CD4-positive, alpha-beta T cell treated with Interleukin-17A for 4 hours (primary cell): ENCODE measurements around the gene SPINK14.
A peak's percentile ranks its signal among the peaks of the same experiment; 100 is the strongest.

Experiments used
- DNase-seq: peaks from one replicate; pipeline ENCODE4 v3.0.0-alpha.2; 2020; ENCODE audit warnings: mixed read lengths

The SPINK14 gene, protein sequence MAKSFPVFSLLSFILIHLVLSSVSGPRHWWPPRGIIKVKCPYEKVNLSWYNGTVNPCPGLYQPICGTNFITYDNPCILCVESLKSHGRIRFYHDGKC

DNA sequence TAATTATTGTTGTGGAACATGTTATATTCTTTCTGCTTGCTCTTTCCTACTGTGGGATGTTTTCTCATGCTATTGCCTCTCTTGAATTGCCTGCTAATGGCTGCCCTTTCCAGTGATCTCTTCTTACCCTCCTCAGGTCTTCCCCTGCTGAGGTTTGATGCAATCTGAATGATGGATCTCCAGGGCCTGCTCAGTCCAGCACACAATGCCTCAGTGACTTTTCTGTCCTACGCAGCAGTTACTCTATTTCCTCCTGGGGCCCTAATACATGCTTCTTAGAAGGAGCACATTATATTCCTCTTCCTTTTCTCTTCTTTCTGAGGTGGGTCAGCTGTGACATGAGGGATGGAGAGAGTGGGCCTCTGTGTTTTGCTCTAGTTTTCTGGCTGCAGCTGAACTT is at the start of gene SPINK14:
Gene SPINK14 (plus strand): TSS at position 301 of the 400 bp plus-strand sequence. CDS start 1,187 bp downstream, outside the sequence.
- DNase-seq: no peak

DNA sequence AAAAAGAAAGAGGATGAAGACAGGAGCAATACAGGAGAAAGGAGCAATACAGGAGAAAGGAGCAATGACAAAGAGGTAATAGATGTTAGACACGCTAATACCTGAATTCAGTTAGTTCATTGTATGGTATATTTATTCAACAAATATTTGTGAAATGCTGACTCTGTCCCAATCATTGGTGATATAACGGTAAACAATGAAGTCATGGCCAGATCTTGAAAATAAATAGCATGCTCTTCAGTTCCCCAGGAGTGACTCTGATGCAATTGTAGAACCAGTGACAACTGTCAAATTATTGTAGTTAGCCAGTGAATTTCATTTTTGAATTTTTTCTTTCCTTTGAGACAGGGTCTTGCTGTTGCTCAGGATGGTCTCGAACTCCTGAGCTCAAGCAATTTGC is 48.0 kb upstream of the SPINK14 start:
- DNase-seq: no peak

DNA sequence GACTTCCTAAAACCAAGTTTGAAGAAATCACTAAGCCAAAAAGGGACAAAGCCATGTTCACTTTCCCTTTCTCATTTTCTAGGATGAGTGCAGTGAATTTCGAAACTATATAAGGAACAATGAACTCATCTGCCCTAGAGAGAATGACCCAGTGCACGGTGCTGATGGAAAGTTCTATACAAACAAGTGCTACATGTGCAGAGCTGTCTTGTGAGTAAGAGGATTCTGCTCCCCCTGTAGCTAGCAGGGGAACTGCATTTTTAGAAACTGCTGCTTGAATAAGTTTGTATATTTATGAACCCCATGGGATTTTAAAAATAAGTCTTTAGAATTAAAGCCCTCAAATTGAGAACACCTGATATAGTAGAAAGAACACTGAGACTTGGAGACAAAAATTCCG is 42.7 kb upstream of the SPINK14 start:
- no peak for DNase-seq

DNA sequence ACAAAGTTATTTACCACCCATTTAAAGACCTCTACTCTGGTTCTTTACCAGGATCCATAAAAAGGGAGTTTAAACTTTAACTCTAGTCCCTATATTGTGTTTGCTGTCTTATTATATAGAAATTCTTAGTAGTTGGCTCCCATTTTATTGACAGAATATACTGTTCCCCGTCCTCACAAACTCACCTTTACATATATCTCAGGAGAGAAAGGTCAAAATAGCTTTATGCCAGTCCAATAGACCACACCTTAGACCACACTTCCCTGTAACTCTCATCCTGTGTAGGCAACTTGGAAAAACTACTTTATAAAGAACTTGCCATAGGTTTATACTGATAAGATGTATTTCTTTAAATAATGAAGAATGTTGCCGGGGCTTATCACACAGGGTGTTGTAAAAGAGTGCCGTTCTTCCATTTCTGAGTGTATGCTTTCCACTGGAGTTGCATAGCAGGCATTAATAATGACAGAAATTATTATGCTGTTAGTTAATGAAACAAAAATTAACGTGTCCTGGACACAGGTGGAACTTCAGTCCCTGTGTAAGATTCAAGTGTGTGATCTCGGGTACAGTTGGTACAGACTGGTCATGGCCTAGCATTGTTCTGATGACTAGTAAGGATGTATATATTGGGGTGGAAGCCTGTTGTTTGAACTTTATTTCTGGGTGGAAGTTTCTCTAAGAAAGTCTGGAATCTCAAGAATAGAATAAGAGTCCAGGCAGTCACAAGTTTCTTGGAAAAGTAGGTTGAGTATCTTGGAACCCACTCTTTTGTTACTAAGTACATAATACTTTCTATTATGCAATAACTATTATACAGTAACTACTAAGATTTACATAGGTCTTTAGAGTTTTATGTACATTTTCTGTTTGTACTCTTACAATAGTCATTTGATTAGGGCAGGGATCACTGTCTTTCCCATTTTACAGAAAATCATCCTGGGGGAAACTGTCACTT is 33.0 kb upstream of the SPINK14 start:
- DNase-seq: no peak

DNA sequence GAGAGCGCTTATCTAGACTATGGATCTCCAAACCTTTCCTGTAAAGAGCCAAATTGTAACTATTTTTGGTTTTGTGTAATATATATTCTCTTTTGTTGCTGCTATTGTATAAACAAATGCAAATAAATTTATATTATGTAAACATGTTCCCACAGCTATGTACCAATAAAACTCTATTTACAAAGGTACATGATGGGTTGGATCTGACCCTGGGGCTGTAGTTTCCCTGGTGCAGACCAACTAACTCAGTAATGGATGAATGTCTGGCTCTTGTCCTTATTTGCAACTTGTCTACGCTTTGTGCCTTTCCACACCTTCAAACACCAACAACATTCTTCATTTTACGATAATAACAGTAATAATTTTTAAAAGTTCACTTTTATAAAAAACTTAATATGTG is 27.5 kb upstream of the SPINK14 start:
- no peak for DNase-seq

DNA sequence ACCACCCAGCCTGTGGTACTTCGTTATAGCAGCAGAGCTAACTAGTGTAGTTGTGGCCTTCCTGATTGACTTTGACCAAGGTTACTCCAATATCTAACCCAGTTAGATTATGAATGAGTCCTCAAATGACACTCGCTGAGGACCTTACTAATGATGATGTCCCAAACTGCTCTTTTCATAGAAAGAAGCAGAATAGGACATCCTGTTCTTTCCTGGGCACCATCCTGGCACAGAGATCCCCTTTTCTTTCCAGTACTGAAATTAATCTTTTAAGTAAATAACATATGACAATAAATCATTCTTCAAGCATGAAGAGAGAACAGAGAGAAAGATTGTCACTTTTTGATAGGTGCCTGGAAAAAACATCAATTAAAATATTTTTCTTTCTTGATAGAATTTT is 26.7 kb upstream of the SPINK14 start:
- DNase-seq: no peak

DNA sequence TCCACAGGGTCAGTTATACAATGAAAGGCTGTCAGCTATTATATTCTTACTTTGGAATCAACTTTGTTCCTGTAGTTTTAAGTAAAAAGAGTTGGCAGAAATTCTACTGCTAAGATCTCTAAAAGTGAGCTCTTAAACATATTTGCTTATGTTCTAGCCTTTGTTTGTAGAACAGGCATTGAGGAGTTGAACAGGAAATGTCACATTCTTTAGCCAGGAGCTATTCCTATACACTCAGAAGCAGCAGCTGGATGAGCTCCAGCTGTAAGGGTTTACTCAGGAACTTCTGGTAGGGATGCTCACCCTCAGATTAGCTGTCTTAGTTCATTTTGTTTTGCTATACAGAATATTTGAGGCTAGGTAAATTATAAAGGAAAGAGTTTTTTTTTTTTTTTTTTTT is 22.4 kb upstream of the SPINK14 start:
- no peak for DNase-seq

DNA sequence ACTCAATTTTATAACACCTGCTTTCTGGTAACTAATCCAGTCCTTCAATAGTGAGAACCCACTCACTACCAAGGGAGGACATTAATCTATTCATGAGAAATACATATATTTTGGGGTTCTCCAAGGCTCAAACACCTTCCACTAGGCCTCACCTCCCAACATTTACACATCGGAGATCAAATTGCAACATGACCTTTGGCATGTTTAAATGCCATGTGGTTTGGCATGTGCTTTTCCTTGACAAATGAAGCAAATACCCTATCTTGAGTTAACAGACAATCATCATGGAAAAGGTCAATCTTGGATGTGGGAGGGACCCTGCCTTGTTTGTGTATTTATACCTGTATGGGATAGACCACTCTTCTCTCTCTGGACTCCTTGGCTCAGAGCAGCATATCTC is 21.9 kb upstream of the SPINK14 start:
- DNase-seq: no peak

DNA sequence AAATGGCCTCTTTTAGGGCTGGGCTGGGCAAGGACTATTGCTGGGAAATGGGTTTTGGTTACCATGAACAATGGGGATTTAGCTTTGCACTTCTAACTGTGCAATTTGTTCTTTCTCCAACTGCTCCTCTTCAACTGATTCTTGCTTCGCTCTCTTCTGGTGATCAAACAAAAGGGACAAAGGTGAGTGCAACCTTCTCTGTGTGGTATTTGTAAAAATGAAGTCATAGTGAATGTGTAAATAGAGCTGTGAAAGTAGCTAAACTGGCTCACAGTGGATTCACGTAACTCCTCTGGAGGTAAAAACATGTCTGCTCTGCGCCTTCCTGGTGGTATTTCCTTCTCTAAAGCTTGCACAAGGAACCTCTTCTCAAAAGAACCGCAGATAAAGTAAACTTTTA is 20.9 kb upstream of the SPINK14 start:
- DNase-seq: no peak

DNA sequence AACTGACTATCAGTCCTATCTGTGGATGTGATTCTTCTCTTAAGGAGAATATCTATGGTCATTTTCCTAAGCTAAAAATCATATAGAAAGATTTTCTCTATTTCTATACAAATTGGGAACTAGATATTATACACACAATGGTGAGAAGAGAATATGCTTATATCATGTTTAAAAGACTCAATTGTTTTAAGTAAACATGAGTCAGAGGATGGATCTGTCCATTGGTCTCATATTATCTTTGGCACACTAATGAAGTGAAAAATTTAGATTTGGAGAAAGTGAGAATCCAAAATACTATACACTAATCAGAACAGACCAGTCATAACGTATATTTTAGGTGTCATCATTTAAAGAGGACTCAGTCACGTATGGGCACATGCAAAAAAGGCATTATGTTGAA is 16.5 kb upstream of the SPINK14 start:
- no peak for DNase-seq

DNA sequence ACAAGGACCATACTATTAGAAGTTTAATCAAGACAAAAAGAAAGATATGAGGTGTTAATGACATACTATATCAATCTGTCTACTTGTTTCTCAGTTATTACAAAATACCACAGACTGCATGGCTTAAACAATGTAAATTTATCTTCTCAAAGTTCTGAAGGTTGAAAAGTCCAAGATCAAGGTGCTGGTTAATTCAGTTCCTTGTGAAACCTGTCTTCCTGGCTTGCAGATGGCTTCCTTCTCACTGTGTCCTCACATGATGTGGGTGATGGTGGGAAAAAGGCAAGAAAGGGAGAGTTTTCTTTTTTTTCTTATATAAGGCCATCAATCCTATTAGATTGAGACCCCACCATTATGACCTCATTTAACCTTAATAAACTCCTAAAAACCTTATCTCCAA is 15.6 kb upstream of the SPINK14 start:
- no peak for DNase-seq

DNA sequence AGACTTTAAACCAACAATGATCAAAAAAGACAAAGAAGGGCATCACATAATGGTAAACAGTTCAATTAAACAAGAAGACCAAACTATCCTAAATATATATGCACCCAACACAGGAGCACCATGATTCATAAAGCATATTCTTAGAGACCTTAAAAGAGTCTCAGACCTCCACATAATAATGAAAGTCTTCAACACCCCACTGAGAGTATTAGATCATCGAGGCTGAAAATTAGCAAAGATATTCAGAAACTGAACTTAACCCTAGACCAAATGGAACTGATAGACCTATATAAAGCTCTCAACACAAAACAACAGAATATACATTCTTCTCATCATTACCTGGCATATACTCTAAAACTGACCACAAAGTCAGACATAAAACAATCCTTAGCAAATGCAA is 11.7 kb upstream of the SPINK14 start:
- no peak for DNase-seq

DNA sequence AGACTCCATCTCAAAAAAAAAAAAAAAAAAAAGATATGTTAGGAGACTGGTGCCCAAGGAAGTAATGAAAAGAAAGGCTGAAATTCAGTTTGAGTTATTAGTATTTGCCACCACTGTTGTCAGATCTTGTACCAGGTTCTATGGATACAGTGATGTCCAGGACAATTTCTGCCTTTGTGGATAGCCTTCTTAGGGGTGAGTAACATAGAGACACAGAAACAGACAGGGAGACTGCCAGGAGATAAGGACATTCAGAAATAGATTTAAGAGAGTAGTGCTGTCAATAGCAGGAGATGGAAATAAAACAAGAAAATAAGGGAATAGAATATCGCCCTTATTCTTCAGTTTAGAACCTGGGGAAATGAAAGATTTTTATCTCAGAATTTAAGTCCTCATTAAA is 6.3 kb upstream of the SPINK14 start:
- DNase-seq: no peak

DNA sequence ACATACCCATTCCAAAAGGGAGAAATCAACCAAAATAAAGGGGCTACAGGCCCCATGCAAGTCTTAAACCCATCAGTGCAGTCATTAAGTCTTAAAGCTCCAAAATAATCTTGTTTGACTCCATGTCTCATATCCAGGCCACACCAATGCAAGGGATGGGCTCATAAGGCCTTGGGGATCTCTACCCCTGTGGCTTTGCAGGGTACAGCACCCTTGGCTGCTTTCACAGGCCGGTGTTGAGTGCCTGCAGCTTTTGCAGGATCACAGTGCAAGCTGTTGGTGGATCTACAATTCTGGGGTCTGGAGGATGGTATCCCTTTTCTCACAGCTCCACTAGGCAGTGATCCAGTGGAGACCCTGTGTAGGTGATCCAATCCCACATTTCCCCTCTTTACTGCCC is 5.0 kb upstream of the SPINK14 start:
- no peak for DNase-seq

DNA sequence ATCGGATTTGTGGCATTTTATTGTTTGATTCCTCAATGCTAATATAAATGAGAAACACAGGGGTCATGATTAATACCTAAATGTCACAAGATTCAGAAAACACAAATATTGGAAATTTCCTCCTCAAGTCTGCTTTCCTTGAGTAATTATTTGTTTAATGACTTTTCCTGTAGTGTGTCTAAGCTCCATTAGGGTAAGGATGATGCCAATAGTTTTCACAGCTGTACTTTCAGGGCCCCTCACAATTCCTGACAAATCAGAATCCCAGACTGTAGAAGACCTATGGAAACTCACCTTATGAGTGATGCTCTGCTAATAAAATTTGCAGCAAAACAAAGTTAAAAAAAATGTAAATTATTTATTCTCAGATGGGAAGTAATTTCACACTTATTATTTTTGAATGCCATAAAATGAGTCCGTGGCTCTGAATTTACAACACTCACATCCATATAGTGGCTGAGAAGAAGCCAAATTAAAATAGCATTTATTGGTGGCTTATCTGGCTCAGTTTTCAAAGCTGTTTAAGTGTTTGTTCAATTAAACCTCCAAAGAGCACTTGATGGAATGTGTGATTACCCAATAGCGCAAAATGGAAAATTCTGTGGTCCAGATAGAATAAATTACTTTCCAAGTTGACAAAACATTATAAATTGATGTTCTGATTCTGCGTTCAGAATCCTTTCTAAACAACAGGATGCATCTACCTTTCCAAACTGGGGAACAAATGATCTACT is 1.6 kb upstream of the SPINK14 start:
- DNase-seq: no peak

DNA sequence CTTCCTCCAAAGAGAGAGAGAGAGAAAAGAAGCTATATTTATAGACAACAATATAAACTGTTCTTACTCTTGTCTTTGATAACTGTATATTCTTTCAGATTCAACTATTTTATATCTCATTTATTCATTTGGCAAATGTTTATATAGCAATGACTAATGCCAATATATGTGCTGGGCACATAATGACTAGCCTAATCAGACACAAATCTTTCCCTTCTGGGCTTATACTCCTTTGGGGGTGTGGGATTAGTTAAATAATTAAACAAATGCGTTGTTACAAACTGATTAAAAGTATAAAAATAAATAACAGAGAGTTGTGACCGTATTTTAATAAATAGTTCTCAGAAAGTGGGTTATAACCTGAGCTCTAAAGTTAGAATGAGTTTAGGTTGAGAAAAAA is 4.0 kb downstream of the SPINK14 start:
- DNase-seq: no peak

DNA sequence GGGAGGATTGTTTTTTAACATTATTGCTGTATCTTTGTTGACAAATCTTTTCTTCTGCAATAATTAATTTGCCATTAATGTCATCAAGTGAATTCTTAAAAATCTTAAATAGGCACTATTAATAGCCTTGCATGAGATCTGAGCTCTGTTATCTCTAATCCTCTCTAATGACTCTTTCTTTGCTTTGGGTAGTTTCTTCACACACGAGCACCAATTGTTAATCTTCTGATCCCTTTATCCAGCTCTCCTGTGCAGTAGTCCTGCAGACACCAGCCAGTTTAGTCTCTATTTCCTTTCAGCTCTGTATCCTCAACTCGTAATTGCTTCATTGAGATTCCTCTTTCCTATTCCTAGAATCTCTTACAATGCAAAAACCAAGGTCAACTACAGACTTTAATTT is 8.1 kb downstream of the SPINK14 start:
- DNase-seq: no peak

DNA sequence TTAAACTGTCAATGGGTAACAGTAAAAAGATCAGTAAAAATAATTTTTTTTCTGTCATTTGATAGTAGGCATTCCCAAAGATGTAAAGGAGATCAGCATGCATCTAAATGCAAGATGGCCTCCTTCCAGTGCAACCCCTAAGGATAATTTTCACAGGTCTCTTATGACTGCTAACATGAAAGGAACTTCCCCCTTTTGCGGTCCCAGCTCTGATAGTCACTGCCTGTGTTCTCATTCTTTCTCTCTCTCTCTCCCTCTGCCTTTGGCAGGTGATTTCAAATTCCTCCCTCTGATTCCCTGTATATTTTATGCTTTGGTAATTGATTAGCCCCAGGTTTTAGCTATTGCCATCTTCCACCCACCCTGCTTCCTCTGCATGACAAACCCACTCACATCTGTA is 8.9 kb downstream of the SPINK14 start:
- no peak for DNase-seq

DNA sequence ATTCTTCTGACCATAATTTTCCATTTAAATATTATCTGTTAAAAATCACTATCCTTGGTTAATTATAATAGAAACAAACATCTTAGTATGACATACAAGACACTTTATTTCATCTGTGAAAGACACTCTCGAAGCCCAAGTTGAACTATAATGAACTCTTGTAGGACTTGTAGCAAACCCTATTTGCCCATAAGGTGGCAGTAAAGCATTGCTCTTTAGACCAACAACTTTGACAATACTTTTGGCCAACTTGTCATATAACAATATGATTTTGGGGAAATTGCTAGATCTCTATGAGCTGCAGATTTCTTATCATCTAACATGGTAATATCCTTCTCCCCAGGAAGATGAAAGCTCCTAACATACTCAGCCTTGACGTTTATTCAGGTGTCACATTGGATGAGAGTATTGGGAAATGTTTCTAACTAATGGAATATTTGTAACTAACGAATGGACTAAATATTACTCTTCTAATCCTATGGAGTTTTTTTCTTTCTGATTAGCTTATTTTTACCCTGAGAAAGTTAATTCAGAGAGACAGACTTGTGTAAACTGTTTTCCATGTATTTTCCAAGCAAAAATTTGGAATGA is 11.0 kb downstream of the SPINK14 start:
- DNase-seq: peak; percentile 6

DNA sequence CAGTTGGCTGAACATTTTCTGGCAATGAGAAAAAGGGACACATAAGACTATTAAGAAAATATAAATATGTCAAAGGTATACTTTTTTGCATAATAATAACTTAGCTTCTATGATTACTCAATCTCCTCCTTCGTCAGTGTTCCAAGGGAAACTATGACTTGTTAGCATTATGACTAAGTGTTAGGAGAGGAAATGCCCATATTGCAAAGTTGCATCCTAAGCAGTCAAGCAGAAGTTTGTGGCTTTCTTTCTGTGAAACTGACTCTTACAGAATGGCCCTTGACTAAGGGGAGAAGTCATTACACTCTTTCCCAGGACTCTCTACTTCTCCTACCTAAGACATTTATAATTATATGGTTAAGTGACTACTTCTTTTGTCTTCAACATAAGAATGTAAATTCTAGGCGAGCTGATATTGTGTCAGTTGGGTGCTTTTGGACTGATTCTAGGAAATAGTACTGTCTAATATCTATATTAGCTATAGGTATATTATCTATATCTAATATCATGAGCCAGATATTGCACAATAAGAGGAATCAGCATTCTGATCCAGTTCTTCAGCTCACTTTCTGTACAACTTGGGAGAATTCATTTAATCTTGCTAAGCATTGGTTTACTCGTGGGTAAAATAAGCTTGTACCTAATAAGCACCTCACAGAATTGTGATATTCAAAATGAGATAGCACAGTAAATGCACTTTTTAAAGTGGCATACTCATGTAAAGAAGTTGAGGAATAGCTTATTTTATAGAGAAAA is 18.1 kb downstream of the SPINK14 start:
- DNase-seq: no peak

DNA sequence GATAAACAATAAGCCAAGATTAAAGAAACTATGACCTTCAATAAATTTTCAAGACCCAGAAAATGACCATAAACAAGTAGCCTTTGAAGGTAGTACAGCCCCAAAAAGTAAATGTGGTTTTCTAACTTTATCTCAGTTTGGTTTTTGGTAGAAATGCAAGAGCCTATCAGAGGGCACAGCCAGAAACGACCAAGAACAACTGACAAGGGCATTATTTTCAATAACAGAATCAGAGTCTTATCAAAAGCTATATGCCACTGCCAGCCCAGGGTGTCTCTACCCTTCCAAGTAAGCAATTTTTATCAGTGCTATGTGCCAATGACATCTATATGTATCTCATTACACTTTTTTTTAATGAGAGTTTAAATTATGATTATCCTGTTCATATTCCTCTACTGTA is 22.7 kb downstream of the SPINK14 start:
- DNase-seq: no peak

DNA sequence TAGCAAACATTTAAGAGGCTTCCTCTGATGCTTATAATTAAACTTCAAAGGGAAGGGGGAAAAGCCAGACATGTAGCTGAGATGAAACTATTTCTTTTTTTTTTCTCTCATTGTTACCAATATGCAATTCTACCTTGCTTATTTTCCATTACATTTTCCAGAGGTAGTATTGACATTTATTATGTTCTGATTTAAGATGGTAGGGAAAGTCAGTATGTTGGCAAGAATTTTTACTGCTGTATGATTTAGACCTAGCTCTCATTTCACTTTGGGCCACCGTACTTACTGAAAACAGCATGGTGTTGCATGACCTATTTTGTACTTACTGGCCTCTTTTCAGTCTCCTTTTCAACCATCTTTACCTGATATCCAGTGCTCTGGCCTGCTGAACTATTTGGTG is 24.9 kb downstream of the SPINK14 start:
- DNase-seq: no peak

DNA sequence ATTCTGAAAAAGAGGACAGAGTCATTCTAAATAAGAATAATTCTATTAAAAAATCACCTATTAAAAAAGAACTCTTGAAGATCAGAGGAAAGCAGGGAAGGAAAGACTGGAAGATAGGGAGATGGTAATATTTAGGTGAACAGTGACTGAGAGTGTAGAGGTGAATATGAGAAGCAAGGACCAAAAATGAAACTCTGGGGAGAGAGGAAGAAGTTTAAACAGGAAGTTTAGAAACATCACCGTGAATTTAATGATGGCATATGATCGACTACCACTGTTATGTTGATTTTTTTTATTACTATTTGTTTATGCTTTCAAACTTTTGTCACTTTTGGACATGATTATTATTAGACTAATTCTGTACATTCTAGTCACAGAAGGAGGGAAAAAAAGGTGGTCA is 32.8 kb downstream of the SPINK14 start:
- no peak for DNase-seq
